ENCODE measurements around the gene PFKFB1.

Gene PFKFB1

GRCh38 chrX:55026840-55027239, 32.9 kb upstream of the PFKFB1 start:
- no peaks in the 10 kb centered on the region for H3K79me1 ChIP-seq (ENCODE audit: low read depth, low read length)
- H2BK12ac ChIP-seq (ENCODE audit: low read length), result no peak overlapping the region
- H2BK5ac ChIP-seq (ENCODE audit: low read length), result no peak overlapping the region
- H3K4me2 ChIP-seq (ENCODE audit: insufficient read depth, low read length, poor library complexity, severe bottlenecking), result no peak overlapping the region
- WGBS, 2 donors (ENCODE audit: extremely low coverage in 2 of 2, insufficient read length in 2 of 2, insufficient replicate concordance in 1 of 2), result 100% methylated on average over 1 of the region's 2 CpGs; no CpG with 5 or more reads in 1 of the 2 donors
- no peak overlapping the region for H2BK15ac ChIP-seq (ENCODE audit: low read length)
- no peak for DNase-seq (ENCODE audit: low spot score)
- H3K4ac ChIP-seq (ENCODE audit: low read length), result no peak overlapping the region
- H3K36me3 ChIP-seq (replicated peaks in 1 of 2; ENCODE audit: control insufficient read depth in 2 of 2, insufficient read depth in 2 of 2, low read length in 2 of 2), result no peaks in the 10 kb centered on the region
- no peak overlapping the region for H4K91ac ChIP-seq (ENCODE audit: low read depth, low read length, poor library complexity)
- H2BK120ac ChIP-seq (ENCODE audit: low read depth, low read length), result no peak overlapping the region
- no peak overlapping the region for H2AFZ ChIP-seq (ENCODE audit: low read length)
- no peaks in the 10 kb centered on the region for H3K27me3 ChIP-seq (ENCODE audit: control insufficient read depth in 3 of 3, insufficient read depth in 3 of 3, low read depth in 1 of 3, low read length in 3 of 3)
- H3K18ac ChIP-seq (ENCODE audit: low read length), result no peak overlapping the region
- H4K8ac ChIP-seq (ENCODE audit: low read depth, low read length), result no peak overlapping the region
- no peak overlapping the region for H3K14ac ChIP-seq (ENCODE audit: low read length)
- H3K23ac ChIP-seq (ENCODE audit: low read depth, low read length, poor library complexity), result no peak overlapping the region
- no peaks in the 10 kb centered on the region for H3K9me3 ChIP-seq (replicated peaks in 1 of 2; ENCODE audit: control insufficient read depth in 2 of 2, insufficient read depth in 1 of 2, low read depth in 1 of 2, low read length in 2 of 2)
- H3K4me3 ChIP-seq (ENCODE audit: low read length in 2 of 2), result no peak overlapping the region
- no peak overlapping the region for H3K9ac ChIP-seq (ENCODE audit: low read depth, low read length, poor library complexity)
- H2AK5ac ChIP-seq (ENCODE audit: low read depth, low read length), result no peak overlapping the region
- H3K27ac ChIP-seq (replicated peaks; ENCODE audit: low read length), result no peak overlapping the region
- no peaks in the 10 kb centered on the region for H3K4me1 ChIP-seq (ENCODE audit: control insufficient read depth in 2 of 2, insufficient read depth in 1 of 2, low read depth in 1 of 2, low read length in 2 of 2)

DNA sequence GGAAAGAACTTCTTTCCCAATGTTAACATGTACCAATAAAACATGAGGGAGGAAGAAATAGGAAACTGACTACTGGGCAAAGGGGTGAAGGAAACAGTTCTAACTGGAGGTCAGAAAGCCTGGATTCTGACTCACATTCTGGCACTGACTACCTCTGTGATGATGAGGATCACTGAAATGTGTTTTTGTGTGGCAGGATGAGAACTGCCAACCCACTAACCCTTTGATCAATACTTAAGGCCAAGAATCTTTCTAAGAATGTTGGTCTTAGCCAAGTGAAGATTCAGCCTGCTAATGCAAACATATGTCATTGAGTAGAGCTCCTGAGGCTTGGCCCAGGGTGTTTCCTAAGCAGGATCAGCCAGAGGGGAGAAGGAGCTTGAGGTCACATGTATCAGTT, 32.2 kb upstream of the PFKFB1 start:
- H4K8ac ChIP-seq (ENCODE audit: low read depth, low read length), result no peak overlapping the region
- H3K9me3 ChIP-seq (replicated peaks in 1 of 2; ENCODE audit: control insufficient read depth in 2 of 2, insufficient read depth in 1 of 2, low read depth in 1 of 2, low read length in 2 of 2), result no peaks in the 10 kb centered on the region
- no peaks in the 10 kb centered on the region for H3K4me1 ChIP-seq (ENCODE audit: control insufficient read depth in 2 of 2, insufficient read depth in 1 of 2, low read depth in 1 of 2, low read length in 2 of 2)
- H3K4ac ChIP-seq (ENCODE audit: low read length), result no peak overlapping the region
- H3K79me1 ChIP-seq (ENCODE audit: low read depth, low read length), result no peaks in the 10 kb centered on the region
- H3K27me3 ChIP-seq (ENCODE audit: control insufficient read depth in 3 of 3, insufficient read depth in 3 of 3, low read depth in 1 of 3, low read length in 3 of 3), result no peaks in the 10 kb centered on the region
- DNase-seq (ENCODE audit: low spot score), result no peak
- H3K9ac ChIP-seq (ENCODE audit: low read depth, low read length, poor library complexity), result no peak overlapping the region
- no peak overlapping the region for H3K23ac ChIP-seq (ENCODE audit: low read depth, low read length, poor library complexity)
- H4K91ac ChIP-seq (ENCODE audit: low read depth, low read length, poor library complexity), result no peak overlapping the region
- H2BK15ac ChIP-seq (ENCODE audit: low read length), result no peak overlapping the region
- no peak overlapping the region for H3K4me3 ChIP-seq (ENCODE audit: low read length in 2 of 2)
- H2BK12ac ChIP-seq (ENCODE audit: low read length), result no peak overlapping the region
- no peak overlapping the region for H2AK5ac ChIP-seq (ENCODE audit: low read depth, low read length)
- no peak overlapping the region for H2BK5ac ChIP-seq (ENCODE audit: low read length)
- no peak overlapping the region for H2AFZ ChIP-seq (ENCODE audit: low read length)
- H3K4me2 ChIP-seq (ENCODE audit: insufficient read depth, low read length, poor library complexity, severe bottlenecking), result no peak overlapping the region
- no peak overlapping the region for H3K27ac ChIP-seq (replicated peaks; ENCODE audit: low read length)
- no peak overlapping the region for H3K18ac ChIP-seq (ENCODE audit: low read length)
- H3K14ac ChIP-seq (ENCODE audit: low read length), result no peak overlapping the region
- H2BK120ac ChIP-seq (ENCODE audit: low read depth, low read length), result no peak overlapping the region
- H3K36me3 ChIP-seq (replicated peaks in 1 of 2; ENCODE audit: control insufficient read depth in 2 of 2, insufficient read depth in 2 of 2, low read length in 2 of 2), result no peaks in the 10 kb centered on the region

GRCh38 chrX:55014897-55015299, 20.9 kb upstream of the PFKFB1 start:
- H3K4me1 ChIP-seq (ENCODE audit: control insufficient read depth in 2 of 2, insufficient read depth in 1 of 2, low read depth in 1 of 2, low read length in 2 of 2), result no peaks in the 10 kb centered on the region

DNA sequence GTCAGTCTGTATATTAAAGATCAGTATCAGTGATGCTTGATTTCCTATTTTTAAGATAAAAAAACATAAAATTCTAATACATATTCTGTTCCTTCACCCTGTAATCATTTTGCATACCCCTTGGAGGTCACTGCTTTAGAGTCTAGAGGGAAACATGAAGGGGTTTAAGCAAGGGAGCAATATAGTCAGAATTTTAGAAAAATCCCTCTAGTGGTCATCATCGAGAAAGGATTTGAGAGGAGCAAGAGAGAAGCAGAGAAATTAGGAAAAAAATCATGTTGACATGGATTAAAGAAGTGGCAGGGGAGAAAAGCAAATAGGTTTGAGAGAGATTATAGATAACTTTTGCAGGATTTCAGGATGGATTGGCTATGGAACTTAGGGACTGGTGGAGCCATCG, 17.3 kb upstream of the PFKFB1 start:
- H3K9ac ChIP-seq (ENCODE audit: low read depth, low read length, poor library complexity), result no peak overlapping the region
- H3K14ac ChIP-seq (ENCODE audit: low read length), result no peak overlapping the region
- H4K91ac ChIP-seq (ENCODE audit: low read depth, low read length, poor library complexity), result no peak overlapping the region
- no peak for DNase-seq (ENCODE audit: low spot score)
- no peak overlapping the region for H3K4me2 ChIP-seq (ENCODE audit: insufficient read depth, low read length, poor library complexity, severe bottlenecking)
- no peaks in the 10 kb centered on the region for H3K79me1 ChIP-seq (ENCODE audit: low read depth, low read length)
- H2AFZ ChIP-seq (ENCODE audit: low read length), result no peak overlapping the region
- H3K23ac ChIP-seq (ENCODE audit: low read depth, low read length, poor library complexity), result no peak overlapping the region
- no peaks in the 10 kb centered on the region for H3K4me1 ChIP-seq (ENCODE audit: control insufficient read depth in 2 of 2, insufficient read depth in 1 of 2, low read depth in 1 of 2, low read length in 2 of 2)
- no peaks in the 10 kb centered on the region for H3K27me3 ChIP-seq (ENCODE audit: control insufficient read depth in 3 of 3, insufficient read depth in 3 of 3, low read depth in 1 of 3, low read length in 3 of 3)
- no peak overlapping the region for H2AK5ac ChIP-seq (ENCODE audit: low read depth, low read length)
- peaks cover 3 to 8% of the 10 kb centered on the region in 2 donors for H3K36me3 ChIP-seq (replicated peaks in 1 of 2; ENCODE audit: control insufficient read depth in 2 of 2, insufficient read depth in 2 of 2, low read length in 2 of 2)
- H2BK5ac ChIP-seq (ENCODE audit: low read length), result no peak overlapping the region
- H2BK12ac ChIP-seq (ENCODE audit: low read length), result no peak overlapping the region
- no peak overlapping the region for H3K4me3 ChIP-seq (ENCODE audit: low read length in 2 of 2)
- no peak overlapping the region for H4K8ac ChIP-seq (ENCODE audit: low read depth, low read length)
- H2BK120ac ChIP-seq (ENCODE audit: low read depth, low read length), result no peak overlapping the region
- WGBS, 2 donors (ENCODE audit: extremely low coverage in 2 of 2, insufficient read length in 2 of 2, insufficient replicate concordance in 1 of 2), result no CpG with 5 or more reads among the region's 2 CpGs
- no peaks in the 10 kb centered on the region for H3K9me3 ChIP-seq (replicated peaks in 1 of 2; ENCODE audit: control insufficient read depth in 2 of 2, insufficient read depth in 1 of 2, low read depth in 1 of 2, low read length in 2 of 2)
- H3K4ac ChIP-seq (ENCODE audit: low read length), result no peak overlapping the region
- H2BK15ac ChIP-seq (ENCODE audit: low read length), result no peak overlapping the region
- H3K27ac ChIP-seq (replicated peaks; ENCODE audit: low read length), result no peak overlapping the region
- no peak overlapping the region for H3K18ac ChIP-seq (ENCODE audit: low read length)

More at GRCh38 chrX:55014897-55015299, 20.9 kb upstream of the PFKFB1 start:
- no peak for DNase-seq (ENCODE audit: low spot score)
- Histone ChIP-seq H3K4ac (ENCODE audit: low read length) (no peak overlapping the region), H4K8ac (ENCODE audit: low read depth, low read length) (no peak overlapping the region), H3K9me3 (replicated peaks in 1 of 2; ENCODE audit: control insufficient read depth in 2 of 2, insufficient read depth in 1 of 2, low read depth in 1 of 2, low read length in 2 of 2) (no peaks in the 10 kb centered on the region), H2BK5ac (ENCODE audit: low read length) (no peak overlapping the region), H3K4me3 (ENCODE audit: low read length in 2 of 2) (no peak overlapping the region), H3K36me3 (replicated peaks in 1 of 2; ENCODE audit: control insufficient read depth in 2 of 2, insufficient read depth in 2 of 2, low read length in 2 of 2) (no peaks in the 10 kb centered on the region), H2BK120ac (ENCODE audit: low read depth, low read length) (no peak overlapping the region), H3K18ac (ENCODE audit: low read length) (no peak overlapping the region), H2BK15ac (ENCODE audit: low read length) (no peak overlapping the region), H3K79me1 (ENCODE audit: low read depth, low read length) (no peaks in the 10 kb centered on the region), H3K14ac (ENCODE audit: low read length) (no peak overlapping the region), H2AFZ (ENCODE audit: low read length) (no peak overlapping the region), H3K23ac (ENCODE audit: low read depth, low read length, poor library complexity) (no peak overlapping the region), H3K9ac (ENCODE audit: low read depth, low read length, poor library complexity) (no peak overlapping the region), H3K27me3 (ENCODE audit: control insufficient read depth in 3 of 3, insufficient read depth in 3 of 3, low read depth in 1 of 3, low read length in 3 of 3) (peaks cover 0 to 3% (median 0%) of the 10 kb centered on the region in 3 experiments), H4K91ac (ENCODE audit: low read depth, low read length, poor library complexity) (no peak overlapping the region), H3K4me2 (ENCODE audit: insufficient read depth, low read length, poor library complexity, severe bottlenecking) (no peak overlapping the region), H2BK12ac (ENCODE audit: low read length) (no peak overlapping the region), H3K27ac (replicated peaks; ENCODE audit: low read length) (no peak overlapping the region), H2AK5ac (ENCODE audit: low read depth, low read length) (no peak overlapping the region)
- WGBS, 2 donors (ENCODE audit: extremely low coverage in 2 of 2, insufficient read length in 2 of 2, insufficient replicate concordance in 1 of 2), result no CpG with 5 or more reads among the region's 4 CpGs

Measured in neuronal stem cell (in vitro differentiated cells).